GM12878 (cell line): ENCODE measurements around the gene FJX1. TPM values are rescaled to one million over a fixed set of nuclear protein-coding genes. Genes with fewer than 3 reads are reported as not detected.

ENCODE experiments used
- ATAC-seq: fragments of 200-7000 bp; cut with Tn5 transposase; 3 replicates; pipeline ENCODE4 v1.9.1; 2020; ENCODE audit warnings: mild to moderate bottlenecking, moderate library complexity
- BruUV-seq: library from RNA; stranded (reverse); fragments of 400-500 nt; replicated peaks from 2 replicates; lab custom pipeline; 2021; lab: Mats Ljungman, UMichigan
- CTCF ChIA-PET: fragments of 300-600 bp; sonication (Branson Sonifier 250); formaldehyde crosslinking; extraction: SDS; loops from one replicate; lab custom pipeline; 2021; ENCODE audit warnings: inconsistent platforms; lab: Yijun Ruan, JAX
- POLR2A ChIA-PET: fragments of 350-600 bp; formaldehyde crosslinking; extraction: SDS; loops from one replicate; lab custom pipeline; 2021; ENCODE audit warnings: inconsistent platforms; lab: Charles Lee
- RAD21 ChIA-PET: fragments of 300-600 bp; sonication (Branson Sonifier 250); formaldehyde crosslinking; loops from one replicate; lab custom pipeline; 2023; ENCODE audit warnings: antibody characterized with exemption; ENCODE audit not compliant: unreplicated experiment; lab: Charles Lee
- SMC1A ChIA-PET: fragments of 300-600 bp; sonication (Branson Sonifier 250); formaldehyde crosslinking; loops from one replicate; lab custom pipeline; 2023; ENCODE audit not compliant: unreplicated experiment, uncharacterized antibody; lab: Charles Lee
- DNase-seq: peaks from one replicate; pipeline ENCODE4 v3.0.0-alpha.2; 2011; ENCODE audit warnings: low read depth, low spot score
- FAIRE-seq: peaks from 3 replicates; lab custom pipeline; 2011; peaks lifted over from hg19 to GRCh38; lab: Jason Lieb, UNC
- H2AFZ ChIP-seq: 2 replicates; pipeline ENCODE4 v1.6.0; 2011; ENCODE audit warnings: low read depth, low read length, control low read depth; ENCODE audit not compliant: control insufficient read depth
- H3K27ac ChIP-seq: 2 replicates; pipeline ENCODE4 v1.5.1; 2011; ENCODE audit warnings: control low read depth; ENCODE audit not compliant: control insufficient read depth, insufficient read depth
- H3K27me3 ChIP-seq, 2 experiments: replicated peaks in 1 of 2; 2 replicates each; pipeline versions ENCODE4 v1.6.0 to v1.6.1; 2011; ENCODE audit warnings: low read length in 1 of 2; ENCODE audit not compliant: control insufficient read depth in 2 of 2, insufficient read depth in 2 of 2
- H3K36me3 ChIP-seq, 2 experiments: 2 replicates each; pipeline ENCODE4 v1.5.1; 2011; ENCODE audit warnings: low read length in 1 of 2; ENCODE audit not compliant: control insufficient read depth in 2 of 2, insufficient read depth in 2 of 2
- H3K4me1 ChIP-seq: 2 replicates; pipeline ENCODE4 v1.6.1; 2011; ENCODE audit warnings: mild to moderate bottlenecking, low read length, moderate library complexity, mixed read lengths; ENCODE audit not compliant: control insufficient read depth, insufficient read depth
- H3K4me2 ChIP-seq: 2 replicates; pipeline ENCODE4 v1.6.0; 2011; ENCODE audit warnings: control low read depth; ENCODE audit not compliant: control insufficient read depth, insufficient read depth
- H3K4me3 ChIP-seq: fragments of 200-600 bp; sonication (generic); 2 replicates; pipeline ENCODE4 v1.5.1; 2016
- H3K79me2 ChIP-seq: 2 replicates; pipeline ENCODE4 v1.6.0; 2011; ENCODE audit warnings: low read length; ENCODE audit not compliant: control insufficient read depth, insufficient read depth
- H3K9ac ChIP-seq: 2 replicates; pipeline ENCODE4 v1.8.0; 2011; ENCODE audit warnings: low read length, control low read depth, mixed read lengths; ENCODE audit not compliant: control insufficient read depth, insufficient read depth
- H3K9me3 ChIP-seq: replicated peaks from 3 replicates; pipeline ENCODE4 v1.5.1; 2011; ENCODE audit warnings: mild to moderate bottlenecking, low read length; ENCODE audit not compliant: control insufficient read depth, insufficient read depth
- H4K20me1 ChIP-seq: 2 replicates; pipeline ENCODE4 v1.6.0; 2011; ENCODE audit not compliant: control insufficient read depth, insufficient read depth
- BCL11A ChIP-seq: IDR thresholded peaks from 2 replicates; pipeline ENCODE4 v1.6.1; 2011; ENCODE audit warnings: low read depth, low read length
- CEBPZ ChIP-seq: fragments of 150-350 bp; IDR thresholded peaks from 2 replicates; pipeline ENCODE4 v1.6.1; 2016; ENCODE audit warnings: low read depth, low read length
- EGR1 ChIP-seq, 2 experiments: IDR thresholded peaks; 1 replicate in 1 of 2; 2 replicates in 1 of 2; pipeline ENCODE4 v1.6.1; 2011 to 2012; ENCODE audit warnings: low read depth in 2 of 2, low read length in 2 of 2, borderline replicate concordance in 1 of 2, mild to moderate bottlenecking in 1 of 2, moderate library complexity in 1 of 2
- ETV6 ChIP-seq, 2 experiments: fragments of 450-650 bp in 1 of 2; IDR thresholded peaks in 1 of 2; conservative IDR thresholded peaks in 1 of 2; 2 replicates each; pipeline ENCODE4 v1.6.1; 2014; ENCODE audit warnings: antibody characterized with exemption in 1 of 2, borderline replicate concordance in 1 of 2, low read depth in 1 of 2, mild to moderate bottlenecking in 1 of 2, moderate library complexity in 1 of 2
- HCFC1 ChIP-seq: fragments of 150-350 bp; IDR thresholded peaks from 2 replicates; pipeline ENCODE4 v1.6.1; 2014; ENCODE audit warnings: low read length
- LARP7 ChIP-seq: fragments of 450-650 bp; IDR thresholded peaks from 2 replicates; pipeline ENCODE4 v1.6.1; 2017; ENCODE audit warnings: mild to moderate bottlenecking
- RELA ChIP-seq: fragments of 450-650 bp; IDR thresholded peaks from 2 replicates; pipeline ENCODE4 v1.8.0; 2014; ENCODE audit warnings: borderline replicate concordance; ENCODE audit not compliant: partially characterized antibody
- RUNX3 ChIP-seq: IDR thresholded peaks from 2 replicates; pipeline ENCODE4 v1.6.1; 2012; ENCODE audit warnings: low read length, inconsistent platforms
- SP1 ChIP-seq: IDR thresholded peaks from one replicate; pipeline ENCODE4 v1.6.1; 2011; ENCODE audit warnings: low read depth, low read length
- ZBED1 ChIP-seq: IDR thresholded peaks from 2 replicates; pipeline ENCODE4 v1.6.1; 2016; ENCODE audit warnings: borderline replicate concordance
- ZNF384 ChIP-seq: IDR thresholded peaks from 2 replicates; pipeline ENCODE4 v1.6.1; 2012; ENCODE audit warnings: low read depth, mild to moderate bottlenecking, low read length, improper control_type of control experiment, borderline replicate concordance
- WGBS: methylation state at CpG from one replicate; pipeline ENCODE4 v1.1.6; 2016; ENCODE audit warnings: low lambda C conversion rate; ENCODE audit not compliant: insufficient replicate concordance, insufficient coverage; ENCODE audit errors: missing lambda C conversion rate; 5-methylcytosine and 5-hydroxymethylcytosine counted together
- in situ Hi-C: fragments of 300-500 bp; cut with MboI; formaldehyde crosslinking; loops from 9 replicates; pipeline ENCODE4 v1.14.3; 2018; ENCODE audit warnings: mixed read lengths
- intact Hi-C: fragments of 100-400 bp; cut with micrococcal nuclease; formaldehyde crosslinking; loops from one replicate; pipeline ENCODE4 v1.14.2; 2022; ENCODE audit not compliant: unreplicated experiment
- polyA plus RNA-seq, 11 experiments: library from polyadenylated mRNA; depleted of rRNA in 4 of 11; unstranded in 6 of 11; stranded (reverse) in 5 of 11; fragments of >200 nt; fragmentation: Nextera tagmentation in 4 of 11; fragmentation: Illumina TruSeq in 1 of 11; extraction: Ambion mirVana in 4 of 11; extraction: Trizol in 1 of 11; gene quantifications; 1 replicate in 1 of 11; 2 replicates in 10 of 11; pipeline versions ENCODE4 v1.2.1 to v1.2.3, GENCODE V29; 2011 to 2016; ENCODE audit warnings: inconsistent platforms in 2 of 11, missing spikeins in 2 of 11, low read depth in 1 of 11
- total RNA-seq, 4 experiments: library from RNA; depleted of rRNA in 3 of 4; stranded (reverse); fragments of >200 nt in 3 of 4; fragmentation: Illumina TruSeq in 1 of 4; extraction: Trizol in 1 of 4; gene quantifications; 2 replicates each; pipeline versions ENCODE4 v1.2.1 to v1.2.3, GENCODE V29; 2013 to 2021
- TF ChIP-seq, protein P1 (sequence below): fragments of 450-650 bp; IDR thresholded peaks from 2 replicates; pipeline ENCODE4 v1.6.1; 2014; ENCODE audit warnings: mild to moderate bottlenecking
- TF ChIP-seq, protein P2 (sequence below): fragments of 450-650 bp; IDR thresholded peaks from 2 replicates; pipeline ENCODE4 v1.6.1; 2016; ENCODE audit warnings: mild to moderate bottlenecking, moderate library complexity, borderline replicate concordance

FJX1 gene
- total and polyA plus RNA-seq, 10 of the 15 experiments (the other 5 are each of a cell fraction or from before 2014, with no cell fraction given): 1.7 to 26.1 (median 10.0) TPM

- TF ChIP-seq CEBPZ: no peak
- TF ChIP-seq, protein P1, sequence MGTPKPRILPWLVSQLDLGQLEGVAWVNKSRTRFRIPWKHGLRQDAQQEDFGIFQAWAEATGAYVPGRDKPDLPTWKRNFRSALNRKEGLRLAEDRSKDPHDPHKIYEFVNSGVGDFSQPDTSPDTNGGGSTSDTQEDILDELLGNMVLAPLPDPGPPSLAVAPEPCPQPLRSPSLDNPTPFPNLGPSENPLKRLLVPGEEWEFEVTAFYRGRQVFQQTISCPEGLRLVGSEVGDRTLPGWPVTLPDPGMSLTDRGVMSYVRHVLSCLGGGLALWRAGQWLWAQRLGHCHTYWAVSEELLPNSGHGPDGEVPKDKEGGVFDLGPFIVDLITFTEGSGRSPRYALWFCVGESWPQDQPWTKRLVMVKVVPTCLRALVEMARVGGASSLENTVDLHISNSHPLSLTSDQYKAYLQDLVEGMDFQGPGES: no peak
These were observed 6.5 kb downstream of the FJX1 start (continued) for GRCh38 chr11:35624781-35625180.

- FAIRE-seq: no peak
- ChIA-PET CTCF (interaction anchor here (1.6 kb wide), 1 partner anchor 195 kb away, joined by 5 read pairs; no protein-coding TSS in a partner anchor), POLR2A (no interaction called here), SMC1A (no interaction called here), RAD21 (interaction anchor here (1.9 kb wide), 1 partner anchor 195 kb away, joined by 6 read pairs; no protein-coding TSS in a partner anchor)
- Histone ChIP-seq H3K27ac (no peak overlapping the region), H3K36me3 (no peaks in the 10 kb centered on the region), H3K9me3 (no peaks in the 10 kb centered on the region), H3K79me2 (no peaks in the 10 kb centered on the region), H3K4me2 (no peak overlapping the region), H3K4me3 (no peak overlapping the region), H3K9ac (no peak overlapping the region), H3K4me1 (no peaks in the 10 kb centered on the region), H2AFZ (no peak overlapping the region), H4K20me1 (no peaks in the 10 kb centered on the region), H3K27me3 (no peaks in the 10 kb centered on the region; a peak in 1 of 4 replicates)
- intact Hi-C loops (no loop called here), in situ Hi-C loops (no loop called here)
- BruUV-seq: no TSS peak
- ATAC-seq: no peak
- WGBS: 47% methylated on average over 2 of the region's 2 CpGs
- TF ChIP-seq RELA: no peak
- TF ChIP-seq ETV6 (conservative IDR thresholded peaks at IDR 0.05 in 1 of 2, IDR thresholded peaks at IDR 0.05 in 1 of 2; ENCODE audit: borderline replicate concordance in 1 of 2, low read depth in 1 of 2): no peak
- TF ChIP-seq EGR1 (IDR thresholded peaks at IDR 0.05; ENCODE audit: borderline replicate concordance in 1 of 2, low read depth in 2 of 2, low read length in 2 of 2): no peak
- TF ChIP-seq, protein P2, sequence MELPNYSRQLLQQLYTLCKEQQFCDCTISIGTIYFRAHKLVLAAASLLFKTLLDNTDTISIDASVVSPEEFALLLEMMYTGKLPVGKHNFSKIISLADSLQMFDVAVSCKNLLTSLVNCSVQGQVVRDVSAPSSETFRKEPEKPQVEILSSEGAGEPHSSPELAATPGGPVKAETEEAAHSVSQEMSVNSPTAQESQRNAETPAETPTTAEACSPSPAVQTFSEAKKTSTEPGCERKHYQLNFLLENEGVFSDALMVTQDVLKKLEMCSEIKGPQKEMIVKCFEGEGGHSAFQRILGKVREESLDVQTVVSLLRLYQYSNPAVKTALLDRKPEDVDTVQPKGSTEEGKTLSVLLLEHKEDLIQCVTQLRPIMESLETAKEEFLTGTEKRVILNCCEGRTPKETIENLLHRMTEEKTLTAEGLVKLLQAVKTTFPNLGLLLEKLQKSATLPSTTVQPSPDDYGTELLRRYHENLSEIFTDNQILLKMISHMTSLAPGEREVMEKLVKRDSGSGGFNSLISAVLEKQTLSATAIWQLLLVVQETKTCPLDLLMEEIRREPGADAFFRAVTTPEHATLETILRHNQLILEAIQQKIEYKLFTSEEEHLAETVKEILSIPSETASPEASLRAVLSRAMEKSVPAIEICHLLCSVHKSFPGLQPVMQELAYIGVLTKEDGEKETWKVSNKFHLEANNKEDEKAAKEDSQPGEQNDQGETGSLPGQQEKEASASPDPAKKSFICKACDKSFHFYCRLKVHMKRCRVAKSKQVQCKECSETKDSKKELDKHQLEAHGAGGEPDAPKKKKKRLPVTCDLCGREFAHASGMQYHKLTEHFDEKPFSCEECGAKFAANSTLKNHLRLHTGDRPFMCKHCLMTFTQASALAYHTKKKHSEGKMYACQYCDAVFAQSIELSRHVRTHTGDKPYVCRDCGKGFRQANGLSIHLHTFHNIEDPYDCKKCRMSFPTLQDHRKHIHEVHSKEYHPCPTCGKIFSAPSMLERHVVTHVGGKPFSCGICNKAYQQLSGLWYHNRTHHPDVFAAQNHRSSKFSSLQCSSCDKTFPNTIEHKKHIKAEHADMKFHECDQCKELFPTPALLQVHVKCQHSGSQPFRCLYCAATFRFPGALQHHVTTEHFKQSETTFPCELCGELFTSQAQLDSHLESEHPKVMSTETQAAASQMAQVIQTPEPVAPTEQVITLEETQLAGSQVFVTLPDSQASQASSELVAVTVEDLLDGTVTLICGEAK: no peak
- TF ChIP-seq RUNX3: no peak
- TF ChIP-seq ZBED1: no peak
- TF ChIP-seq LARP7: no peak
- TF ChIP-seq SP1: no peak
- no peak for TF ChIP-seq HCFC1
- TF ChIP-seq BCL11A: no peak
- no peak for TF ChIP-seq ZNF384
- DNase-seq: no peak
These were observed 8.2 kb downstream of the FJX1 start for GRCh38 chr11:35626501-35626900.
